HG03354 (cell line): ENCODE measurements around the gene SMC3.

ENCODE experiments used
- ATAC-seq: cut with Tn5 transposase; IDR thresholded peaks from one replicate; pipeline ENCODE4 v1.9.1; 2021; ENCODE audit warnings: mild to moderate bottlenecking; ENCODE audit not compliant: unreplicated experiment, poor library complexity, severe bottlenecking

The SMC3 gene

DNA sequence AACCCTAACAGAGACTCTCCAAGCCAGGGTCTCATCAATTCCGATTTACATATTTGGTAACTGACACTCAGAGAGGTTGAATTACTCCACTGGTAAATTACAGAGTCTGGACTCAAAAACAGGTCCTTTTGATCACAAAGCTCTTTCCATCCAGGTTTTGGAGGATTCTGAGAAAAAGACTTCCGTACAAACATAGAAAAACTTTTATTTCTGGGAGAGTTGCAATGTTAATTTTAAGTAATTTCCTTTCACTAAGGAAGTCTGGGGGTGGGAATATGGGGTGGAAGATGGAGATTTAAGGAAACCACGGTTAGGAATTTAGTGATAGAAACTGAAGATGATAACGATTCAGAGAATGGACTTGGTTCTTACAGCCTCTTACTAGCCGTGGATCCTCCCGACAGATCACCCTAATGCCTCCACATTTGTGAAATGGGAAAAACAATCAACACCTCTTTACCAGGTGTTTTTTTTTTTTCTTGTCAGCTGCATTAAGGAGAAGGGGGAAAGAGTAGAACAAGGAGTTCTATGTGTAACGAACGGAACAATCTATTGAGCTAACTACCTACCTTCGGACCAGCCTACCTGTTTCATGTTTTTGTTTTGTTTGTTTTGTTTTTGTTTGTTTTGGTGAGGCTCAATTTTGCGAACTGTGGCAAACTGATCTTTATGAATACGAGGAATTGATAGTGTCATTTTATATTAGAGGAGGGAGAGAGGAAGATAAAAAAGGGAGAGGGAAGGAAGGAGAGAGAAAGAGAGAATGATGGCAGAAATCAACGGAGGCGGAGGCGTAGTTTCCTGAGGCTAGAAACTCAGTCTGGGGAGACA is 74.9 kb downstream of the SMC3 start:
- ATAC-seq: no peak

DNA sequence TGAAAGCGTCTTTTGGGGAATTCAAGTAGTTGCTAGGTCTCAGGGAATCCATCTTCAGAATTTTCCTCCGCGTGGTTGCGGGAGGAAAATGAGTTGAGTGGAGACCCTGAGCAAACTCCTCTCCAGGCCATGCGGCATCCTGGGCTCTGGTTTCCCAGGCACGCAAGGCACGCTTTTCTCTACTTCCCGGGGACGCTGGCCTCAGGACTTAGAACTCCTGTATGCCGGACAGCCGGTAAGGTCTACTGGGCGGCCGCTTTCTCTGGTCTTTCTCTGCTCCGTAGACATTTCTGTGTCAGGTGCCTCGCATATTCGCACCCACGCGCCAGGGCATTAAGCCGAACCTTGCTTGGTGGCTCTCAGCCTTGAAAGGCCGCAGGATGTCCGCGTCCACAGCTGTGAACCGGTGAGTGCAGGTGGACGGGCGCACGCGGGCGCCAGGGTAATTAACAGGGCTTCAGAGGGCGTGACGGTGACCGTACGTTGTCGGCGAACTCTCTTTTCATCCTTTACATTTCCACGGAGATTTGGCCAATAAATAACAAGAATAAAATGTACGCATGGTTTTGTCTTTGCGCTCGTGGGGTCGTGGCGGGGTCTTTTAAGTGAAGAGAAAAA is 75.6 kb downstream of the SMC3 start:
- ATAC-seq: no peak

GRCh38 chr10:110643653-110644597 is 76.4 kb downstream of the SMC3 start, which contains the start of gene RBM20:
Gene RBM20 (plus strand): TSS chr10:110644336. CDS start chr10:110644455, 119 bp downstream.
- peak; percentile 46 for ATAC-seq

GRCh38 chr10:110644598-110645462 is 77.3 kb downstream of the SMC3 start:
- ATAC-seq: no peak

DNA sequence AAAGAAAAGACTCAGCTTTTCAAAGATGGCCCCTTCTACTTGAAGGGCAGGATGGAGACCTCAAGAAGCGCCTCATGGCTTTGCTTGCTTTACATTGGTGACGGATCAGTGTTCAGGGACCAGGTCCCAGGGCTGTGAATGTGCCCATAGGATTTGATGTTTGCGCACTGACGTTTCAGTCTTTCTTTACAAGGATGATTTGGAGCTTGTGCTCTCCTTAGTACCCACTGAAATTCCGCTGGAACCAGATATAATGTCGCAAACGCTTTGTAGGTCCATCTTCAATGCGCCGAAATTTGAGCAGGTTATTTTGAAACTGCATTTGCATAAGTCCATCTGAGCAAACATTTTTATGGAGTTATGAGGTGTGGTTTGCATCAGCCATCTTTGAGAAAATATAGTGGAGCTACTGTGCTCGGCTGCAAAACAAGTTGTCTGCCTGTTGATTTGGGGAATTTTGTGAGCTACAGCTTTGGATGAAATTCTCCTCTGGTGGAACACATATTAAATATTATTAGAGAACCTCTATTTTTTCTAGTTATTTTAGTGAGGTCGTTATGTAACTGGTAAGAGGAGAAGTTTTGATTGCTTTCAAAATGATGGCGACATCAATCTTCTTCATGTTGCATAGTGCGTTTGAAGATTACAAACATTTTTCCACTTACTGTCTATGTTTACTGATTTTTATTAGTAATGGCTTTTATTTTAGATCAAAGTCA is 79.1 kb downstream of the SMC3 start:
- no peak for ATAC-seq

GRCh38 chr10:110647136-110647430 is 79.6 kb downstream of the SMC3 start:
- ATAC-seq: no peak

- ATAC-seq: no peak
Observed at GRCh38 chr10:110648692-110649346, 81.3 kb downstream of the SMC3 start.

GRCh38 chr10:110649347-110650264 is 82.1 kb downstream of the SMC3 start:
- ATAC-seq: no peak

GRCh38 chr10:110650265-110650668 is 82.8 kb downstream of the SMC3 start:
- ATAC-seq: no peak

DNA sequence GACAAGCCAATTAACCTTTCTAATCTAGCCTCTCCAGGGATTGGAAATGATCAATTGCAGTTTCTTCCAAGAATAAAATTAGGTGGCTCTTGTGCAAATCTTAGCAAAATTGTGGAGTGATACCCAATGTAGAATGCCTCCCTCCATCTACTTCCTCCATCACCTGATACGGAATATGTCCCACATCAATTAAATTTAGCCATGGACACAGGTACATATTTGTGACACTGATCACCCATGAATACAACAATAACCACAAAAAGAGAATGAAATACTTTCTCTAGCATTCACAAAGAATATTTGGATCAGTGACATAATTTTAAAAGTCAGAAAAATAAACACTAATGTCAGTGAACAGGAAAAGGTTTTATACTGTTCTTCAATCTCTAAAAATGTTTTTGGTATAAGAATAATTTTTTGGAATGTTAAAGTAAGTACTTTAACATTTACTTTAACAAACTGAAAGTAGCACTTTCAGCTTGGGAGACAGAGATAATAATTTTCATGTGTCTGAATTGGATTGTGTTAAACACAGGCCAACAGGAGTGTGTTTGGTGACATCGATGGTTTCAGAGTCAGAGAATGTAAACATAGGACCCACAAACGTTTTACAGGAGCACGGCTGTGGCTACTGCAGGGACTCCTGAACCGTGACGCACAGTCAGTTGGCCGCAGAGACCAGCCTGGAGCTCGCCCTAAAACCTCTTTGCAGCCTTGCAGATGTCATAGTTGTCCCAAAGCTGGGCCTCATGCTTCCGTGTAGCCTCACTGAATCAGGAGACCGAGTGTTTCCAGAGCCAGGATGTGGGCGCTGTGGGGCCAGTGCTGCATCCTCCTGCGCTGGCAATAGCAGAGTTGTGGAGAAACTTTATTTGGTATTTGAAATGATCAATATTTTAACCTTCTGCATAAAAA is 83.8 kb downstream of the SMC3 start:
- ATAC-seq: peak; percentile 79

- no peak for ATAC-seq
Observed at GRCh38 chr10:110652475-110653118, 85.1 kb downstream of the SMC3 start.
